ENCODE results near the gene DDX50.
"Not testable (repeated sequence)": the region's sequence is repeated elsewhere in the genome, so short reads cannot be mapped to it uniquely, and the experiment has no call there.

DDX50 gene, protein sequence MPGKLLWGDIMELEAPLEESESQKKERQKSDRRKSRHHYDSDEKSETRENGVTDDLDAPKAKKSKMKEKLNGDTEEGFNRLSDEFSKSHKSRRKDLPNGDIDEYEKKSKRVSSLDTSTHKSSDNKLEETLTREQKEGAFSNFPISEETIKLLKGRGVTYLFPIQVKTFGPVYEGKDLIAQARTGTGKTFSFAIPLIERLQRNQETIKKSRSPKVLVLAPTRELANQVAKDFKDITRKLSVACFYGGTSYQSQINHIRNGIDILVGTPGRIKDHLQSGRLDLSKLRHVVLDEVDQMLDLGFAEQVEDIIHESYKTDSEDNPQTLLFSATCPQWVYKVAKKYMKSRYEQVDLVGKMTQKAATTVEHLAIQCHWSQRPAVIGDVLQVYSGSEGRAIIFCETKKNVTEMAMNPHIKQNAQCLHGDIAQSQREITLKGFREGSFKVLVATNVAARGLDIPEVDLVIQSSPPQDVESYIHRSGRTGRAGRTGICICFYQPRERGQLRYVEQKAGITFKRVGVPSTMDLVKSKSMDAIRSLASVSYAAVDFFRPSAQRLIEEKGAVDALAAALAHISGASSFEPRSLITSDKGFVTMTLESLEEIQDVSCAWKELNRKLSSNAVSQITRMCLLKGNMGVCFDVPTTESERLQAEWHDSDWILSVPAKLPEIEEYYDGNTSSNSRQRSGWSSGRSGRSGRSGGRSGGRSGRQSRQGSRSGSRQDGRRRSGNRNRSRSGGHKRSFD

GRCh38 chr10:68901105-68901927 is at the start of gene DDX50:
Gene DDX50, plus strand, starts transcription at chr10:68901315. Its CDS starts 70 bp downstream, at chr10:68901385.
- peak; percentile 97 for DNase-seq (ENCODE audit: low read depth)

- no peak for DNase-seq (ENCODE audit: low read depth)
These were observed 44.8 kb upstream of the DDX50 start for GRCh38 chr10:68856352-68856751.

GRCh38 chr10:68857005-68857404 is 44.1 kb upstream of the DDX50 start:
- no peak for DNase-seq (ENCODE audit: low read depth)

DNA sequence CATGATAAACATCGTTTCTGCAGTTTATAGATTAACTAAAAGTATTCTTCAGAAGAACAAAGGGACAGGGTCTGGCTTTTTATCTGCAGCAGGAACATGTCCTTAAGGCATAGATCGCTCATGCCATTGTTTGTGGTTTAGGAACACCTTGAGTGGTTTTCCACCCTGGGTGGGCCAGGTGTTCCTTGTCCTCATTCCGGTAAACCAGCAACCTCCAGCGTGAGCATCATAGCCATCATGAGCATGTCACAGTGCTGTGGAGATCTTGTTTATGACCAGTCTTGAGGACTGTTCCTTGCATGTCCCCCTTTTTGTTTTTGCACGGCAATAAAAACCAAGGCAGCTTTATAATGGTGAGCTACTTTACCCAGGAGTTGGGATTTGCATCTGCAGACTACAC is 39.9 kb upstream of the DDX50 start:
- DNase-seq (ENCODE audit: low read depth) = no peak

- no peak for DNase-seq (ENCODE audit: low read depth)
These were observed 36.5 kb upstream of the DDX50 start for GRCh38 chr10:68864611-68865010.

GRCh38 chr10:68868173-68868572 is 32.9 kb upstream of the DDX50 start:
- not testable (repeated sequence) for DNase-seq (ENCODE audit: low read depth)

DNA sequence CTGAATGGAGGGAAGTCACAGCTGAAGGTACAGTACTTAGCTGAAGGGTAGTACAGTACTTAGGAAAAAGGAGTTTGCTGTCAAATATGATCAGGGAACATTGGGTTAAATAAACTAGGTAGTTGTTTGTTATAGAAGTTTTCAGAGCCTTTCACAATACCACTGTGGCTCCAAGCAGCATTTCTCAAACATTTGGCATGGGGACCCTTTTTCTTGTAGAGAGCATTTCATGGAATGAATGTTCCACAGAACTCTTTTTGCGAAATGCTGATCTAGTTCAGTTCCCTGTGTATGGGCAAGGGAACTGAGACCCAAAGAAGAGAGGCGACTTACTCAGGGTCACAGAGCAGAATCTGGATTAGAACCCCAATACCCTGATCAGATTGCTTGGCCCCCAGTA is 31.5 kb upstream of the DDX50 start:
- peak; percentile 10 for DNase-seq (ENCODE audit: low read depth)

DNA sequence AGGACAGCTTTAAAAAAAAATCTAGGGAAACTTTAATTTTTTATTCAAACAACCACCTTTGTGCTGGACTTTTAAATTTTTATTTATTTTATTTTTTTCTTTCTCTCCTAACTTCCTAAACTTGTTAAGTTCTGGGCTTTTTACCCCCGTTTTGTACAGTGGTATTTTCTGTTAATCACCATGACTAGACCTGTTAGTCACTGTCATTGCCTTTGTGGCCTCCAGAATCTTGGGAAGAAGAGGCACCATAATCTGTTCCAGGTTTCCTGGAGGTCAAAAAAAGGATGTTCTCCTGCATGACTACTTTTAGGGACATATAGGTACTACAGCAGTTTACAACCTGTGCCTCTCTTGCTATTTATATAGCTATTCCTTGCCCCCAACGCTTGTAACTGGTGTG is 31.1 kb upstream of the DDX50 start:
- no peak for DNase-seq (ENCODE audit: low read depth)

DNA sequence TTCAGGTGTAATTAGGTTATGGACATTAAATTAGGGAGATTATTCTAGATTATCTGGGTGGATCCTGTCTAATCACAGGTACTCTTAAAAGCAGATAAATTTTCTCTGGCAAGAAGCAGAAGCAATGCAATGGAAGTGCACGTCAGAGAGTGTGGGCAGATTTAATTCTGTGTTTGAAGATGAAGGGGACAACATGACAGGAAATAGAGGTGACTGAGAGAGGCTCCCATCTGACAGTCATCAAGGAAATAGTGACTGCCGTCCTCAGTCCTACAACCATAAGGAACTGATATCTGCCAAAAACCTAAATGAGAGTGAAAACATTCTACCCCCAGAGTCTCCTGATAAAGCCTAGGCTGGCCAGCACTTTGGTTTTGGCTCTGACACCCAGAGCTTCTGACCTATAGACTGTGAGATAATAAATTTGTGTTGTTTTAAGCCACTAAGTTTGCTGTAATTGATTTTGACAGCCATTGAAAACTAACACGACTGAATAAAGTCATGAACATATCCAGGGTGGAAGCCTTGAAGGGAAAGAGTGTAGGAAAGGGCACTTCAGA is 30.5 kb upstream of the DDX50 start:
- DNase-seq (ENCODE audit: low read depth) = no peak

GRCh38 chr10:68871105-68871711 is 29.9 kb upstream of the DDX50 start:
- DNase-seq (ENCODE audit: low read depth) = peak; percentile 45

GRCh38 chr10:68871731-68872342 is 29.3 kb upstream of the DDX50 start:
- DNase-seq (ENCODE audit: low read depth) = peak; percentile 21

DNA sequence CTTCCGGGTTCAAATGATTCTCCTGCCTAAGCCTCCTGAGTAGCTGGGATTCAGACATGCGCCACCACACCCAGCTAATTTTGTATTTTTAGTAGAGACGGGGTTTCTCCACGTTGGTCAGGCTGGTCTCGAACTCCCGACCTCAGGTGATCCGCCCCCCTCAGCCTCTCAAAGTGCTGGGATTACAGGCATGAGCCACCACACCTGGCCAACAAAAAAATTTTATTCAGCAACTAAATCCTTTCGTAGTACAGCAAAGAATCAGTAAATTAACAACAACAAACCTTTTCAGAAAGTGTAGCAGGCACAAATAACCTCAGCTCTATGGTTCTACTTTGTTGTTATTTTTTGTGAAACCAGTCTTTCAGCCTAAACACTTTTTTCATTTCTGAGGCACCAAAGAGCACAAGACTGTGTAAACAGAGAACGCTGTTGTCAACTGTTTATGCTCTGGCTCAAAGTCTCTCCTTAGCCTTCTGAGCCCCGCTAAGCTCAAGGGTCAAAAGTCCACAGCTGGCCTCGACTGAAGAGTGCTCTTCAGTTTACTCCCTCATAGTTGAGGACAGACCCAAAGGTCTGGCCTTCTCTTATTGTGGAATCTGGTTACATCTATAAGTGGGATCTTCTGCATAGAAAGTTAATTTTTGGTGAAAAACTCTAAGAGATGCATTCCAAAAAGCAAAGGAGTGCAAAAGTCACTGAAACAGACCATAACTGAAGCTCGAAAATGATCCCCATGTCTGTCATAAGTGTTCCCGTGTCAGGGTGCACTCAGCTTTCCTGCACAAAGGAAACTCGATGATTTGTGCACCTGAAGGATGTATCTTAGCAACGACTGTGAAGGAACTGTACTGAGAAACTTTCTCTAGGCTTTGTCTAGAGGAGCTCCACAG is 24.6 kb upstream of the DDX50 start:
- no peak for DNase-seq (ENCODE audit: low read depth)

- no peak for DNase-seq (ENCODE audit: low read depth)
These were observed 23.5 kb upstream of the DDX50 start for GRCh38 chr10:68877482-68878110.

DNA sequence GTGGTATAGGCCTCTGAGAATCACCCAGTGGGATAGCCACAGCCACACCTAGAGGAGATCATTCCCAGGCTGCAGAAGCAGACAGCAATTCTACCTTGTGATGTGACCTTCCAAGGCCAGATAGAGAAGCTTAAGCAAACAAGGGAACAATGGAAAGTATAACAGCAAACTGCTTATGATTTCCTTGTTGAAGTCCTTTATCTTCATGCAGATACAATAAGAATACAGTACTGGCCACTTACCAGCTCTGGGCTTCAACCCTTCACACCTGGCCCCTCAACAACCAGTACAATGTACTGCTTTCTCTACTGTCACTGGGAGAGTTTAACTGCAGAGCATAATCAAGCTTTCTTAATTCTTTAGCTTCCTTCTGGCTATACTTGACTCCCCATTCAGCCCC is 22.6 kb upstream of the DDX50 start:
- DNase-seq (ENCODE audit: low read depth) = no peak

DNA sequence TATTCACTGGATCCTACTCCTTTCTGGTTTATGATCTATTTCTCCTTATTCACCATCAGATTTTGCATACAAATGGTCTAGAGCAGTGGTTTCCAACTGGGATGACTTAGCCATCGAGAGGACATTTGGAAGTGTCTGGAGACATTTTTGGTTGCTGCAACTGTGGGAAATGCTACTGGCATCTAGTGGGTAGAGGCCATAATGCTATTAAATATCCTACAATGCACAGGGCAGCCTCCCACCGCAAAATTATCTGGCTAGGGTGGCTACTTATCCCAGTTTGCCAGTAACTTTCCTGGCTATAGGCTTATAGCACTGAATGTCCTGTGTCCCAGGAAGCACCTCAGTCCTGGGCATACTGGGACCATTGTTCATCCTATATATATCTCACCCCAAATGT is 21.5 kb upstream of the DDX50 start:
- no peak for DNase-seq (ENCODE audit: low read depth)

DNA sequence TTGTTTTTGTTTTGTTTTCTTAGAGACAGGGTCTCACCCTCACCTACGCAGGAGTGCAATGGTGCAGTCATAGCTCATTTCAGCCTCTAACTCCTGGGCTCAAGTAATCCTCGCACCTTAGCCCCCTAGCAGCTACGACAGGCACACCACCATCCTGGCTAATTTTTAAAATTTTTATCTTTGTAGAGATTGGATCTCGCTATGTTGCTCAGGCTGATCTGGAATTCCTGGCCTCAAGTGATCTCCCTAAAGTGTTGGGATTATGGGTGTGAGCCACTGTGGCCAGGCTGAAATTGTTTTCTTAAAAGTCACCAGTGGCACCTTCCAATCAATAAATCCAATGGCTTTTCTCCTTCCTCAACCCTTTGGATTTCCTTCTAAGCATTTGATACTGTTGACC is 20.9 kb upstream of the DDX50 start:
- DNase-seq (ENCODE audit: low read depth) = no peak

DNA sequence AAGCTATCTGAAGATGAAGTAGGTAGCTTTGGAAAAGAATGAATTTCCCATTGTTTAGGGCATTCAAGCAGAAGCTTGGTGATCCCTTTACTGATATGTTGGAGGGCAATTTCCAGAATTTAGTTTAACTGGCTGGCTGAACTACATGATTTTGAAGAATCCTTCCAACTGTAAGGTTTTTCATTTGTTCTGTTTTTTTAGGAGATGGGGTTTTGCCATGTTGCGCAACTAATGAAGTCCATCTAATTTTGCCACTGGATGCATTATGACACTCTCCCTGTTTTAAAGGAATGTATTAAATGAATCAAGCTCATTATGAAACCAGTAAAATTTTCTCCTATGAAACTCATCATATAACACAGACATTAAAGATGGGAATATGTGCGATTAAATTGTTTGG is 6.1 kb upstream of the DDX50 start:
- no peak for DNase-seq (ENCODE audit: low read depth)

DNA sequence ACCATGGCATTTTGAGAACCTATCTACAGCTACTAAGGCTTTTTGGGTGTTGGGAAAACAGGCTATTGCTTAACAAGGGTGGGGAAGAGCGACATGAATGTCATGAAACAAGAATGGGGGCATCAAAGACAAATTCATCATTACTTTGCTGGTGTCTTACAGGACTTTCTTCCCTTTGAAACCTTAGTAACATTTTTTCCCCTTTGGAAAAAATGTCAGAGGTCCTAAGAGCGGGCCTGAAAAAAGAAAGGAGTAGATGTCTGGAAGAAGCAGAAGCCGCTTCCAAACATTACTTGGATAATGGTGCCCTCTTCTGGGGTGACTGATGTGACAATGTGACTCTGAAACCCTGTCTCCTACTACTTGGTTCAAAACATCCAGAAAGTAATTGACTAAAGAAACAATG is 3.8 kb upstream of the DDX50 start:
- DNase-seq (ENCODE audit: low read depth) = peak; percentile 34

DNA sequence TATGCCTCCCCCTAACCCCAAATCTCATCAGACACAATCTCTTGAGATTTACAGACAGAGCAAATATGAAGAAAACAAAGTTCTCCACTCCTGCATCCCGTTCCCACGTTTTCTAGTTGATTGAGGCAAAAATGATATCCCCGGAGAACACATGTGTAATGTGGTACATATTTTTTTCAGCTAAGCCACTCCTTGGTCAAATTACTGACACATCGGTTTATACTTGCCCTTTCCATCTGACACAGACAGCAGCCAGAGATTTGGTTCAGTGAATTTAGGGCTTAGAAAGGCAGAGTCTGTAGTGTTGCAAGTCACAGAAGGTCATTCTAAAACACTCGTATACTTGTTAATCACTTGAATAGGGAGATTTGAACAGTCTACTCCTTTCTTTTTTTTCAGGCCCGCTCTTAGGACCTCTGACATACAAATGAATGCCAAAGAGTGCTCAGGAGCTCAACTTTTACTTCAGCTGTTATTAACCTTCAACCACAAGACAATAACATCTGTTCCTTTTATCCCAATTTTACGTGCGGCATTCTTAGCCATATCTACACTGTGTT is 1.8 kb upstream of the DDX50 start:
- DNase-seq (ENCODE audit: low read depth) = no peak
